ENCODE data around the gene SCARB1. TPM values are rescaled to one million over a fixed set of nuclear protein-coding genes. Genes with fewer than 3 reads are reported as not detected.

Gene SCARB1
- total and polyA plus RNA-seq, 2 of the 13 experiments (the other 11 are each of a cell fraction or from before 2014, with no cell fraction given), result 63.4 to 160 TPM

GRCh38 chr12:124909831-124910560 is 46.3 kb upstream of the SCARB1 start (continued):
- TF ChIP-seq MLX (CRISPR knock-in tag; IDR thresholded peaks at IDR 0.05), result no peak
- TF ChIP-seq JUNB (CRISPR knock-in tag; IDR thresholded peaks at IDR 0.05; ENCODE audit: borderline replicate concordance), result peak; percentile 17; the same call in 1 of the 2 replicates
- peak; percentile 40; the same call in 1 of the 2 replicates for TF ChIP-seq SSRP1 (CRISPR knock-in tag; IDR thresholded peaks at IDR 0.05)
- 0 out of 2 replicates have a peak, but pooled peaks have one; percentile 3 for TF ChIP-seq GFI1 (CRISPR knock-in tag; IDR thresholded peaks at IDR 0.05; ENCODE audit: borderline replicate concordance)
- TF ChIP-seq ZBTB42 (CRISPR knock-in tag; IDR thresholded peaks at IDR 0.05), result 0 out of 2 replicates have a peak, but pooled peaks have one; percentile 31
- TF ChIP-seq REL (CRISPR knock-in tag; conservative IDR thresholded peaks at IDR 0.05), result no peak
- peak; percentile 21; the same call in 1 of the 2 replicates for TF ChIP-seq MBD4 (IDR thresholded peaks at IDR 0.05; ENCODE audit: borderline replicate concordance, low read length)
- TF ChIP-seq PRDM4 (CRISPR knock-in tag; IDR thresholded peaks at IDR 0.05; ENCODE audit: borderline replicate concordance), result no peak
- peak; percentile 33; the same call in 1 of the 2 replicates for TF ChIP-seq GATA4 (IDR thresholded peaks at IDR 0.05; ENCODE audit: borderline replicate concordance, low read depth)
- no peak for TF ChIP-seq CREB1 (IDR thresholded peaks at IDR 0.05)
- TF ChIP-seq CREB1 (CRISPR knock-in tag; IDR thresholded peaks at IDR 0.05), result 0 out of 2 replicates have a peak, but pooled peaks have one; percentile 38
- 0 out of 2 replicates have a peak, but pooled peaks have one; percentile 8 for TF ChIP-seq ERF (CRISPR knock-in tag; IDR thresholded peaks at IDR 0.05)
- no peak for TF ChIP-seq CBX1 (IDR thresholded peaks at IDR 0.05; ENCODE audit: low read depth)
- 0 out of 2 replicates have a peak, but pooled peaks have one; percentile 20 for TF ChIP-seq SIX4 (CRISPR knock-in tag; IDR thresholded peaks at IDR 0.05)
- TF ChIP-seq PRDM15 (CRISPR knock-in tag; IDR thresholded peaks at IDR 0.05), result no peak
- peak; percentile 76; the same call in 1 of the 2 replicates for TF ChIP-seq ZNF878 (CRISPR knock-in tag; IDR thresholded peaks at IDR 0.05)
- TF ChIP-seq ZSCAN21 (CRISPR knock-in tag; IDR thresholded peaks at IDR 0.05; ENCODE audit: borderline replicate concordance), result peak; percentile 6; the same call in 1 of the 2 replicates
- TF ChIP-seq ADNP (CRISPR knock-in tag; IDR thresholded peaks at IDR 0.05), result no peak
- TF ChIP-seq MED1 (CRISPR knock-in tag; IDR thresholded peaks at IDR 0.05), result peak; percentile 6; the same call in 1 of the 2 replicates
- no peak for TF ChIP-seq HINFP (CRISPR knock-in tag; IDR thresholded peaks at IDR 0.05; ENCODE audit: low read depth)
